Right ventricle myocardium superior (tissue), 1 donor: Measurements from ENCODE around the gene CLC. TPM values are rescaled to one million over a fixed set of nuclear protein-coding genes. Genes with fewer than 3 reads are reported as not detected.
"Not testable (repeated sequence)": the region's sequence is repeated elsewhere in the genome, so short reads cannot be mapped to it uniquely, and the experiment has no call there.

Source experiments
- ATAC-seq: fragments of 200-7000 bp; cut with Tn5 transposase; one replicate; pipeline ENCODE4 v1.9.1; 2020; ENCODE audit warnings: mild to moderate bottlenecking; ENCODE audit not compliant: poor library complexity
- DNase-seq: peaks from one replicate; pipeline ENCODE4 v3.0.0-alpha.2; 2020
- intact Hi-C: fragments of 100-400 bp; cut with DNase I; formaldehyde crosslinking; loops from one replicate; pipeline ENCODE4 v1.11.2; 2022
- total RNA-seq: library from RNA; stranded (reverse); fragmentation: NEBNext Ultra II Directional; extraction: Animal tissue kit (Norgen Biotek cat#: 25700); gene quantifications from one replicate; pipeline ENCODE4 v1.2.1, GENCODE V29; 2021
- donor health status: DM: no; HTN: yes; CAD: no; lungs with severe emphysema.

The CLC gene
- total RNA-seq, 1 donor from 2014 or later, result not detected

- ATAC-seq (no peak), DNase-seq (no peak)
- intact Hi-C loops, result no loop called here
These were observed 2.1 kb downstream of the CLC start for GRCh38 chr19:39735688-39736087.

GRCh38 chr19:39733841-39734240, 4.0 kb downstream of the CLC start:
- ATAC-seq (no peak), DNase-seq (no peak)
- intact Hi-C loops, result no loop called here

GRCh38 chr19:39731685-39732084, 6.1 kb downstream of the CLC start:
- intact Hi-C loops, result no loop called here
- no peak for ATAC-seq
- no peak for DNase-seq

GRCh38 chr19:39729594-39729993, 8.2 kb downstream of the CLC start:
- ATAC-seq, result no peak
- DNase-seq, result no peak

GRCh38 chr19:39728040-39728439, 9.8 kb downstream of the CLC start:
- intact Hi-C loops, result no loop called here
- DNase-seq (no peak), ATAC-seq (no peak)

More at GRCh38 chr19:39729594-39729993, 8.2 kb downstream of the CLC start:
- intact Hi-C loops, result no loop called here

- intact Hi-C loops, result no loop called here
- ATAC-seq, result no peak
- no peak for DNase-seq
These were observed 10.6 kb downstream of the CLC start for GRCh38 chr19:39727070-39727800.

GRCh38 chr19:39725995-39726394, 11.8 kb downstream of the CLC start:
- no peak for DNase-seq
- no peak for ATAC-seq

GRCh38 chr19:39720144-39720543, 17.7 kb downstream of the CLC start:
- ATAC-seq, intact Hi-C loops, DNase-seq: not testable (repeated sequence)

More at GRCh38 chr19:39725995-39726394, 11.8 kb downstream of the CLC start:
- intact Hi-C loops, result no loop called here

- no peak for DNase-seq
- ATAC-seq, result no peak
- intact Hi-C loops, result no loop called here
These were observed 27.4 kb downstream of the CLC start for GRCh38 chr19:39710333-39710890.

- DNase-seq (no peak), ATAC-seq (no peak)
- intact Hi-C loops, result no loop called here
These were observed 28.6 kb downstream of the CLC start for GRCh38 chr19:39709026-39709872.

GRCh38 chr19:39708594-39708993, 29.2 kb downstream of the CLC start:
- intact Hi-C loops, result no loop called here
- DNase-seq (no peak), ATAC-seq (no peak)

- ATAC-seq (no peak), DNase-seq (no peak)
- intact Hi-C loops, result no loop called here
These were observed 32.1 kb downstream of the CLC start for GRCh38 chr19:39705578-39706188.

- DNase-seq (no peak), ATAC-seq (no peak)
- intact Hi-C loops, result no loop called here
These were observed 33.4 kb downstream of the CLC start, which contains the start of gene LGALS14 for GRCh38 chr19:39704181-39705044. LGALS14 (plus strand) TSS chr19:39704481; CDS start chr19:39704529, 48 bp downstream.

- no peak for ATAC-seq
- intact Hi-C loops, result no loop called here
These were observed 36.5 kb downstream of the CLC start for GRCh38 chr19:39701291-39701690.

GRCh38 chr19:39698535-39698934, 39.3 kb downstream of the CLC start:
- intact Hi-C loops, result no loop called here
- DNase-seq (no peak), ATAC-seq (no peak)

More at GRCh38 chr19:39701291-39701690, 36.5 kb downstream of the CLC start:
- no peak for DNase-seq

- DNase-seq (no peak), ATAC-seq (no peak)
- intact Hi-C loops, result no loop called here
These were observed 41.4 kb downstream of the CLC start for GRCh38 chr19:39696387-39696786.

GRCh38 chr19:39695759-39696158, 42.1 kb downstream of the CLC start:
- ATAC-seq, result no peak
- intact Hi-C loops, result no loop called here
- DNase-seq, result no peak

- DNase-seq, result no peak
- no peak for ATAC-seq
- intact Hi-C loops, result no loop called here
These were observed 45.0 kb downstream of the CLC start for GRCh38 chr19:39692822-39693221.
